Endothelial cell (in vitro differentiated cells): ENCODE data around the gene NAALADL2. TPM values are rescaled to one million over a fixed set of nuclear protein-coding genes. Genes with fewer than 3 reads are reported as not detected.
"Not testable (repeated sequence)": the region's sequence is repeated elsewhere in the genome, so short reads cannot be mapped to it uniquely, and the experiment has no call there.

Source experiments
- DNase-seq: peaks from one replicate; pipeline ENCODE4 v3.0.0; 2021; ENCODE audit warnings: low spot score
- H3K27ac Mint-ChIP-seq: one replicate; pipeline ENCODE4 v1.8.0; 2021; ENCODE audit warnings: mixed read lengths, inconsistent platforms; ENCODE audit not compliant: unreplicated experiment
- H3K27me3 Mint-ChIP-seq: one replicate; pipeline ENCODE4 v1.8.0; 2021; ENCODE audit warnings: mild to moderate bottlenecking, moderate library complexity, mixed read lengths, inconsistent platforms; ENCODE audit not compliant: unreplicated experiment
- H3K36me3 Mint-ChIP-seq: one replicate; pipeline ENCODE4 v1.8.0; 2021; ENCODE audit warnings: mild to moderate bottlenecking, low read depth, mixed read lengths, inconsistent platforms; ENCODE audit not compliant: unreplicated experiment
- H3K4me1 Mint-ChIP-seq: one replicate; pipeline ENCODE4 v1.8.0; 2021; ENCODE audit warnings: mild to moderate bottlenecking, mixed read lengths, inconsistent platforms; ENCODE audit not compliant: unreplicated experiment
- H3K4me3 Mint-ChIP-seq: one replicate; pipeline ENCODE4 v1.8.0; 2021; ENCODE audit warnings: mild to moderate bottlenecking, mixed read lengths, inconsistent platforms; ENCODE audit not compliant: unreplicated experiment
- H3K9me3 Mint-ChIP-seq: one replicate; pipeline ENCODE4 v1.8.0; 2021; ENCODE audit warnings: mixed read lengths, inconsistent platforms; ENCODE audit not compliant: unreplicated experiment
- CTCF ChIP-seq: fragments of 200-600 bp; sonication (generic); IDR thresholded peaks from one replicate; pipeline ENCODE4 v1.5.0; 2021; ENCODE audit warnings: antibody characterized with exemption; ENCODE audit not compliant: unreplicated experiment
- total RNA-seq: library from RNA; stranded (reverse); fragmentation: NEBNext Ultra II Directional; extraction: Animal tissue kit (Norgen Biotek cat#: 25700); gene quantifications from one replicate; pipeline ENCODE4 v1.2.1, GENCODE V29; 2021; ENCODE audit not compliant: unreplicated experiment

The NAALADL2 gene
- total RNA-seq, 1 donor from 2014 or later, result 3.5 TPM

GRCh38 chr3:175070946-175071345 lies 211.8 kb downstream of the NAALADL2 start:
- TF ChIP-seq CTCF, result no peak
- no peaks in the 10 kb centered on the region for H3K4me1 Mint-ChIP-seq
- H3K27me3 Mint-ChIP-seq, result no peaks in the 10 kb centered on the region
- no peak overlapping the region for H3K4me3 Mint-ChIP-seq
- H3K27ac Mint-ChIP-seq, result no peak overlapping the region
- no peak for DNase-seq
- H3K36me3 Mint-ChIP-seq, result no peaks in the 10 kb centered on the region
- H3K9me3 Mint-ChIP-seq, result no peaks in the 10 kb centered on the region

GRCh38 chr3:175073219-175073905 lies 214.2 kb downstream of the NAALADL2 start:
- Mint-ChIP-seq H3K4me1 (no peaks in the 10 kb centered on the region), H3K9me3 (no peaks in the 10 kb centered on the region), H3K27ac (no peak overlapping the region), H3K36me3 (no peaks in the 10 kb centered on the region), H3K27me3 (no peaks in the 10 kb centered on the region), H3K4me3 (no peak overlapping the region)
- TF ChIP-seq CTCF, result no peak
- DNase-seq, result no peak

DNA sequence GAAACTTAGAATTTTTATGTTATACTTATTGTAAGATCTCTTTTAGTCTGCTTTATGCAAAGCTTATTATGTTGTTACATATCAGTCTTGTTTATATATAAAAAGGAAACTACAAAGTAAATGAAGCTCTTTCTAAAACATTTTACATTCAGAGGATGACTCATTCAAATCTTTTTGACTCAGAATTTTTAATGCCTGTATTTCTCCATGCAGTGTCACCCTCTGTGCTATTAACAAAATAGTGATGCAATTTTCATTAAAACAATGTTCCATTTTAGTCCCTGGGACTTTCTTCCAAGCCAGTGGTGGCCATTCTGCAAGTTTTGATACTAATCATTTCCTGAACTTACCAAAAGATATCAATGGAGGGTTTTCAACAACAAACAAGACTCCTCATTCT lies 216.1 kb downstream of the NAALADL2 start:
- H3K9me3 Mint-ChIP-seq, result no peaks in the 10 kb centered on the region
- DNase-seq, result no peak
- no peak overlapping the region for H3K4me3 Mint-ChIP-seq
- H3K27ac Mint-ChIP-seq, result no peak overlapping the region
- TF ChIP-seq CTCF, result no peak
- no peaks in the 10 kb centered on the region for H3K27me3 Mint-ChIP-seq
- H3K4me1 Mint-ChIP-seq, result no peaks in the 10 kb centered on the region
- no peaks in the 10 kb centered on the region for H3K36me3 Mint-ChIP-seq

DNA sequence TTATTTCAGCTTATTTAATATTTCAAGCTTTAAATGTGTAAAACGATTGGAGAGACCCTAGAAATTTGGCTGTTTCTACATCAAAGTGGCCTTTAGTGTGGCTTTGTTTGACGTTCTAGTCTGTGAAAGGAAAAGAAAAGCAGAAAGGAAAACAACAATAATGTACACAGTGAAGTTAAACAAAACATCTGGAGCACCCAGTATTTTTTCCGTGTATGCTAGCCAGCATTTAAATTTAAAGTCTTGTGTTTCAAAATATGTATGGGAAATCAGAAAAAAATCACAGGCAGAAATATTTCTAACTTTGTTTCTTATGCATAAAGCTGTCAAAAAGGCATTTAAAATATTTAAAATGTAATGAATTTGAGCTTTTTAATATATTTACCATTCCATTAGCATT lies 218.1 kb downstream of the NAALADL2 start:
- no peaks in the 10 kb centered on the region for H3K27me3 Mint-ChIP-seq
- no peaks in the 10 kb centered on the region for H3K36me3 Mint-ChIP-seq
- no peak for TF ChIP-seq CTCF
- H3K4me3 Mint-ChIP-seq, result no peak overlapping the region
- no peaks in the 10 kb centered on the region for H3K4me1 Mint-ChIP-seq
- H3K9me3 Mint-ChIP-seq, result no peaks in the 10 kb centered on the region
- H3K27ac Mint-ChIP-seq, result no peak overlapping the region
- DNase-seq, result no peak

GRCh38 chr3:175082631-175083030 lies 223.5 kb downstream of the NAALADL2 start:
- H3K27ac Mint-ChIP-seq, result peak overlapping the region; percentile 38
- peaks cover 2% of the 10 kb centered on the region for H3K27me3 Mint-ChIP-seq
- DNase-seq, result no peak
- H3K4me1 Mint-ChIP-seq, result peaks cover 6% of the 10 kb centered on the region
- H3K4me3 Mint-ChIP-seq, result no peak overlapping the region
- no peak for TF ChIP-seq CTCF
- H3K9me3 Mint-ChIP-seq, result no peaks in the 10 kb centered on the region
- H3K36me3 Mint-ChIP-seq, result no peaks in the 10 kb centered on the region

DNA sequence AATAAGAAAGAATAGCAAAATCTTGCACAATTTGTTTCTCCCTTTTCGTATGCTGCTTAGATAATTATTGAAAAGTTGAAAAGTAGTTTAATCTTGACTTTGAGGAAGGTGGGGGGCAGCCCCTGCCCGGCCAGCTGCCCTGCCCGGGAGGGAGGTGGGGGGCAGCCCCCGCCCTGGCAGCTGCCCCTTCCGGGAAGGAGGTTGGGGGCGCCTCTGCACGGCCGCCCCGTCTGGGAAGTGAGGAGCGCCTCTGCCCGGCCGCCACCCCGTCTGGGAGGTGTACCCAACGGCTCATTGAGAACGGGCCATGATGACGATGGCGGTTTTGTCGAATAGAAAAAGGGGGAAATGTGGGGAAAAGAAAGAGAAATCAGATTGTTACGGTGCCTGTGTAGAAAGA lies 228.0 kb downstream of the NAALADL2 start:
- not testable (repeated sequence) for H3K27me3 Mint-ChIP-seq, H3K4me3 Mint-ChIP-seq, DNase-seq, H3K36me3 Mint-ChIP-seq, H3K9me3 Mint-ChIP-seq, H3K4me1 Mint-ChIP-seq, H3K27ac Mint-ChIP-seq
